Measurements from ENCODE around the gene ADM2. TPM values are rescaled to one million over a fixed set of nuclear protein-coding genes. Genes with fewer than 3 reads are reported as not detected.

Gene ADM2
- total and polyA plus RNA-seq, 2 of the 13 experiments (the other 11 are each of a cell fraction or from before 2014, with no cell fraction given) = 1.2 to 3.0 TPM

DNA sequence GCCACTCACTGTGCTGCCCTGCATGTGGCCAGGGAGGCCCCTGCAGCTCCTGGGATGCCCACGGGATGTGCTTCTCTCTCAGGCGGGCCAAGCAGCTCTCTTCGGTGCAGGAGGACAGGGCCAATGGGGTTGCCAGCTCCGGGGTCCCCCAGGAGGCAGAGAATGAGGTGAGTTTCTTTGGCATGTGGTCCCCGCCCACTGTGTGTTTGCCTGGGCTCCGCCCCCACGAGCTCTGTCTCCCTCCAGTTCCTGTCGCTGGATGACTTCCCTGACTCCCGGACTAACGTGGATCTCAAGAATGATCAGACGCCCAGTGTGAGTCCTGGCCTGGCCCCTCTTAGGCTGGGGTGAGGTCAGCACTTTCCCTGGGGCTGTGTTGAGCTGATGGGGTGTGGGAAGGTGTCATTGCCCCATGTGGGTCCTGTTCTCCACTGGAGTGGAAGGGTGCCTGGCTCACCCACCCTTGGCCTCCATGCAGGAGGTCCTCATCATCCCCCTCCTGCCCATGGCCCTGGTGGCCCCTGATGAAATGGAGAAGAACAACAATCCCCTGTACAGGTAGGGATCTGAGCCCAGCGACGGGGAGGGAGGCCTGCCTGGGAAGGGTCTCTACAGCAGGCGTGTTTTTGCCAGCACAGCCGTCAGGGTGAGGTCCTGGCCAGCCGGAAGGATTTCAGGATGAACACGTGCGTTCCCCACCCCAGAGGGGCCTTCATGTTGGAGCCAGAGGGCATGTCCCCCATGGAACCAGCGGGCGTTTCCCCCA is 36.3 kb downstream of the ADM2 start:
- BruUV-seq (replicated peaks) = no TSS peak
- H3K36me3 ChIP-seq (replicated peaks in 1 of 2; ENCODE audit: control insufficient read depth in 1 of 2, insufficient read depth in 2 of 2, low read length in 2 of 2) = peaks cover 20 to 54% of the 10 kb centered on the region in 2 experiments

More for the DNA sequence above, 36.3 kb downstream of the ADM2 start:
- no peak overlapping the region for H3K9ac ChIP-seq (ENCODE audit: insufficient read depth, low read depth, low read length)
- DNase-seq (ENCODE audit: low spot score) (no peak), FAIRE-seq (no peak), ATAC-seq (no peak)
- H3K79me2 ChIP-seq (ENCODE audit: insufficient read depth, low read length) = peaks cover 24% of the 10 kb centered on the region
- H3K9me3 ChIP-seq (ENCODE audit: low read length) = no peaks in the 10 kb centered on the region
- no peak overlapping the region for H3K27ac ChIP-seq (ENCODE audit: extremely low read length, insufficient read depth, low read length)
- H4K20me1 ChIP-seq (ENCODE audit: insufficient read depth, low read length) = no peaks in the 10 kb centered on the region
- TF ChIP-seq, protein P1, sequence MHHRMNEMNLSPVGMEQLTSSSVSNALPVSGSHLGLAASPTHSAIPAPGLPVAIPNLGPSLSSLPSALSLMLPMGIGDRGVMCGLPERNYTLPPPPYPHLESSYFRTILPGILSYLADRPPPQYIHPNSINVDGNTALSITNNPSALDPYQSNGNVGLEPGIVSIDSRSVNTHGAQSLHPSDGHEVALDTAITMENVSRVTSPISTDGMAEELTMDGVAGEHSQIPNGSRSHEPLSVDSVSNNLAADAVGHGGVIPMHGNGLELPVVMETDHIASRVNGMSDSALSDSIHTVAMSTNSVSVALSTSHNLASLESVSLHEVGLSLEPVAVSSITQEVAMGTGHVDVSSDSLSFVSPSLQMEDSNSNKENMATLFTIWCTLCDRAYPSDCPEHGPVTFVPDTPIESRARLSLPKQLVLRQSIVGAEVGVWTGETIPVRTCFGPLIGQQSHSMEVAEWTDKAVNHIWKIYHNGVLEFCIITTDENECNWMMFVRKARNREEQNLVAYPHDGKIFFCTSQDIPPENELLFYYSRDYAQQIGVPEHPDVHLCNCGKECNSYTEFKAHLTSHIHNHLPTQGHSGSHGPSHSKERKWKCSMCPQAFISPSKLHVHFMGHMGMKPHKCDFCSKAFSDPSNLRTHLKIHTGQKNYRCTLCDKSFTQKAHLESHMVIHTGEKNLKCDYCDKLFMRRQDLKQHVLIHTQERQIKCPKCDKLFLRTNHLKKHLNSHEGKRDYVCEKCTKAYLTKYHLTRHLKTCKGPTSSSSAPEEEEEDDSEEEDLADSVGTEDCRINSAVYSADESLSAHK (CRISPR knock-in tag; IDR thresholded peaks at IDR 0.05; ENCODE audit: borderline replicate concordance) = no peak
- TF ChIP-seq, protein P2, sequence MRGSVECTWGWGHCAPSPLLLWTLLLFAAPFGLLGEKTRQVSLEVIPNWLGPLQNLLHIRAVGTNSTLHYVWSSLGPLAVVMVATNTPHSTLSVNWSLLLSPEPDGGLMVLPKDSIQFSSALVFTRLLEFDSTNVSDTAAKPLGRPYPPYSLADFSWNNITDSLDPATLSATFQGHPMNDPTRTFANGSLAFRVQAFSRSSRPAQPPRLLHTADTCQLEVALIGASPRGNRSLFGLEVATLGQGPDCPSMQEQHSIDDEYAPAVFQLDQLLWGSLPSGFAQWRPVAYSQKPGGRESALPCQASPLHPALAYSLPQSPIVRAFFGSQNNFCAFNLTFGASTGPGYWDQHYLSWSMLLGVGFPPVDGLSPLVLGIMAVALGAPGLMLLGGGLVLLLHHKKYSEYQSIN (CRISPR knock-in tag; IDR thresholded peaks at IDR 0.05; ENCODE audit: borderline replicate concordance) = no peak
- TF ChIP-seq RNF2 (conservative IDR thresholded peaks at IDR 0.05; ENCODE audit: low read depth) (no peak), STAT5B (CRISPR knock-in tag; IDR thresholded peaks at IDR 0.05) (no peak), ELF4 (CRISPR knock-in tag; IDR thresholded peaks at IDR 0.05; ENCODE audit: borderline replicate concordance) (no peak), ZNF263 (CRISPR knock-in tag; IDR thresholded peaks at IDR 0.05) (no peak), CENPX (CRISPR knock-in tag; IDR thresholded peaks at IDR 0.05) (no peak), ZNF883 (CRISPR knock-in tag; IDR thresholded peaks at IDR 0.05; ENCODE audit: not compliant biosample characterization) (no peak)
- TF ChIP-seq, protein P3, sequence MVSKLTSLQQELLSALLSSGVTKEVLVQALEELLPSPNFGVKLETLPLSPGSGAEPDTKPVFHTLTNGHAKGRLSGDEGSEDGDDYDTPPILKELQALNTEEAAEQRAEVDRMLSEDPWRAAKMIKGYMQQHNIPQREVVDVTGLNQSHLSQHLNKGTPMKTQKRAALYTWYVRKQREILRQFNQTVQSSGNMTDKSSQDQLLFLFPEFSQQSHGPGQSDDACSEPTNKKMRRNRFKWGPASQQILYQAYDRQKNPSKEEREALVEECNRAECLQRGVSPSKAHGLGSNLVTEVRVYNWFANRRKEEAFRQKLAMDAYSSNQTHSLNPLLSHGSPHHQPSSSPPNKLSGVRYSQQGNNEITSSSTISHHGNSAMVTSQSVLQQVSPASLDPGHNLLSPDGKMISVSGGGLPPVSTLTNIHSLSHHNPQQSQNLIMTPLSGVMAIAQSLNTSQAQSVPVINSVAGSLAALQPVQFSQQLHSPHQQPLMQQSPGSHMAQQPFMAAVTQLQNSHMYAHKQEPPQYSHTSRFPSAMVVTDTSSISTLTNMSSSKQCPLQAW (CRISPR knock-in tag; IDR thresholded peaks at IDR 0.05) = no peak
- TF ChIP-seq, protein P4, sequence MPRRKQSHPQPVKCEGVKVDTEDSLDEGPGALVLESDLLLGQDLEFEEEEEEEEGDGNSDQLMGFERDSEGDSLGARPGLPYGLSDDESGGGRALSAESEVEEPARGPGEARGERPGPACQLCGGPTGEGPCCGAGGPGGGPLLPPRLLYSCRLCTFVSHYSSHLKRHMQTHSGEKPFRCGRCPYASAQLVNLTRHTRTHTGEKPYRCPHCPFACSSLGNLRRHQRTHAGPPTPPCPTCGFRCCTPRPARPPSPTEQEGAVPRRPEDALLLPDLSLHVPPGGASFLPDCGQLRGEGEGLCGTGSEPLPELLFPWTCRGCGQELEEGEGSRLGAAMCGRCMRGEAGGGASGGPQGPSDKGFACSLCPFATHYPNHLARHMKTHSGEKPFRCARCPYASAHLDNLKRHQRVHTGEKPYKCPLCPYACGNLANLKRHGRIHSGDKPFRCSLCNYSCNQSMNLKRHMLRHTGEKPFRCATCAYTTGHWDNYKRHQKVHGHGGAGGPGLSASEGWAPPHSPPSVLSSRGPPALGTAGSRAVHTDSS (CRISPR knock-in tag; conservative IDR thresholded peaks at IDR 0.05) = no peak
- WGBS (ENCODE audit: low lambda C conversion rate) = 97% methylated on average over 14 of the region's 20 CpGs
- intact Hi-C loops (cut with micrococcal nuclease; ENCODE audit: unreplicated experiment) (no loop called here), in situ Hi-C loops (cut with HindIII; ENCODE audit: extremely low pct_ligation_motif_present, low pct_unique_long_range_greater_than_20kb) (no loop called here)
- ChIA-PET CTCF (ENCODE audit: low intra/inter-chr PET ratio, low total read pairs) (no interaction called here), POLR2A (interaction anchor here (1.5 kb wide), 1 partner anchor 8 kb away, joined by 6 read pairs; the partner anchor contains the start of gene SCO2)
- no peaks in the 10 kb centered on the region for H3K27me3 ChIP-seq (ENCODE audit: control insufficient read depth in 1 of 2, insufficient read depth in 2 of 2, low read length in 2 of 2)
- no peaks in the 10 kb centered on the region for H3K4me1 ChIP-seq (ENCODE audit: insufficient read depth, low read length)
- no peak overlapping the region for H2AFZ ChIP-seq (ENCODE audit: low read length)
- no peak overlapping the region for H3K4me2 ChIP-seq (ENCODE audit: low read depth, low read length)
- no peak overlapping the region for H3K4me3 ChIP-seq (replicated peaks in 1 of 3; ENCODE audit: insufficient read depth in 1 of 3, low read depth in 2 of 3, low read length in 3 of 3)

All from HepG2 (cell line).